ENCODE data around the gene RNF215. TPM values are rescaled to one million over a fixed set of nuclear protein-coding genes. Genes with fewer than 3 reads are reported as not detected.

The RNF215 gene
- total RNA-seq, 2 experiments from 2014 or later = 4.6 to 4.9 TPM

GRCh38 chr22:30348404-30348803 is 38.8 kb downstream of the RNF215 start:
- no peak for TF ChIP-seq CTCF (IDR thresholded peaks at IDR 0.05)
- POLR2A ChIA-PET = interaction anchor here (1.2 to 1.7 kb wide), 2 partner anchors 8 to 21 kb away, joined by 3 to 4 read pairs; partner anchors contain the start of genes SF3A1 and TBC1D10A
- no peak for DNase-seq
- no peak overlapping the region for H3K27ac ChIP-seq (ENCODE audit: low read depth in 1 of 2, low read length in 2 of 2)
- no peak overlapping the region for H3K4me3 Mint-ChIP-seq
- H3K9me3 Mint-ChIP-seq = no peaks in the 10 kb centered on the region
- H3K36me3 ChIP-seq (ENCODE audit: insufficient read depth, low read length) = peaks cover 95% of the 10 kb centered on the region
- CTCF ChIA-PET = interaction anchor here (1.8 kb wide), 1 partner anchor 61 kb away, joined by 5 read pairs; no protein-coding TSS in a partner anchor
- H3K4me3 ChIP-seq (ENCODE audit: low read length) = no peak overlapping the region
- intact Hi-C loops (cut with DNase I, micrococcal nuclease) = no loop called here
- ATAC-seq (ENCODE audit: poor library complexity) = no peak
- H3K27me3 Mint-ChIP-seq = no peaks in the 10 kb centered on the region
- H3K36me3 Mint-ChIP-seq (ENCODE audit: low read depth) = peaks cover 99% of the 10 kb centered on the region
- H3K4me1 Mint-ChIP-seq (ENCODE audit: low read depth) = peaks cover 63% of the 10 kb centered on the region
- H3K9me3 ChIP-seq (ENCODE audit: control insufficient read depth in 1 of 2, insufficient read depth in 1 of 2, low read length in 2 of 2) = no peaks in the 10 kb centered on the region
- no peaks in the 10 kb centered on the region for H3K27me3 ChIP-seq (ENCODE audit: control insufficient read depth in 1 of 2, insufficient read depth in 2 of 2, low read length in 2 of 2)
- H3K4me1 ChIP-seq (ENCODE audit: insufficient read depth, low read length) = peaks cover 73% of the 10 kb centered on the region
- peak overlapping the region; percentile 49 for H3K27ac Mint-ChIP-seq

- H3K27ac ChIP-seq (ENCODE audit: low read depth in 1 of 2, low read length in 2 of 2) = peak overlapping the region in 1 of 2 donors; percentile 35
- intact Hi-C loops (cut with DNase I, micrococcal nuclease) = no loop called here
- CTCF ChIA-PET = interaction anchor here (0.9 kb wide), 1 partner anchor 11 kb away, joined by 3 read pairs; no protein-coding TSS in a partner anchor
- ATAC-seq (ENCODE audit: poor library complexity) = peak; percentile 30
- no peaks in the 10 kb centered on the region for H3K27me3 Mint-ChIP-seq
- H3K4me3 ChIP-seq (ENCODE audit: low read length) = no peak overlapping the region
- no peaks in the 10 kb centered on the region for H3K9me3 Mint-ChIP-seq
- H3K4me1 Mint-ChIP-seq (ENCODE audit: low read depth) = peaks cover 55% of the 10 kb centered on the region
- H3K4me1 ChIP-seq (ENCODE audit: insufficient read depth, low read length) = peaks cover 65% of the 10 kb centered on the region
- no peak for TF ChIP-seq CTCF (IDR thresholded peaks at IDR 0.05)
- DNase-seq = no peak
- H3K36me3 ChIP-seq (ENCODE audit: insufficient read depth, low read length) = peaks cover 98% of the 10 kb centered on the region
- H3K9me3 ChIP-seq (ENCODE audit: control insufficient read depth in 1 of 2, insufficient read depth in 1 of 2, low read length in 2 of 2) = no peaks in the 10 kb centered on the region
- H3K36me3 Mint-ChIP-seq (ENCODE audit: low read depth) = peaks cover 100% of the 10 kb centered on the region
- H3K27me3 ChIP-seq (ENCODE audit: control insufficient read depth in 1 of 2, insufficient read depth in 2 of 2, low read length in 2 of 2) = no peaks in the 10 kb centered on the region
- H3K27ac Mint-ChIP-seq = peak overlapping the region; percentile 55
- H3K4me3 Mint-ChIP-seq = no peak overlapping the region
- POLR2A ChIA-PET = interaction anchor here (1.7 kb wide), 1 partner anchor 9 kb away, joined by 3 read pairs; the partner anchor contains the start of gene SF3A1
These were observed 39.8 kb downstream of the RNF215 start for GRCh38 chr22:30347255-30347892.

- peaks cover 100% of the 10 kb centered on the region for H3K36me3 Mint-ChIP-seq (ENCODE audit: low read depth)
- POLR2A ChIA-PET = interaction anchor here (1.2 to 1.3 kb wide), 2 partner anchors 19 to 55 kb away, joined by 3 to 4 read pairs; partner anchors contain the start of gene CASTOR1
- H3K4me3 Mint-ChIP-seq = no peak overlapping the region
- H3K27ac Mint-ChIP-seq = peak overlapping the region; percentile 80
- peaks cover 35% of the 10 kb centered on the region for H3K4me1 Mint-ChIP-seq (ENCODE audit: low read depth)
- Histone ChIP-seq H3K36me3 (ENCODE audit: insufficient read depth, low read length) (peaks cover 98% of the 10 kb centered on the region), H3K4me3 (ENCODE audit: low read length) (no peak overlapping the region), H3K27me3 (ENCODE audit: control insufficient read depth in 1 of 2, insufficient read depth in 2 of 2, low read length in 2 of 2) (no peaks in the 10 kb centered on the region), H3K4me1 (ENCODE audit: insufficient read depth, low read length) (peaks cover 41% of the 10 kb centered on the region), H3K9me3 (ENCODE audit: control insufficient read depth in 1 of 2, insufficient read depth in 1 of 2, low read length in 2 of 2) (no peaks in the 10 kb centered on the region), H3K27ac (ENCODE audit: low read depth in 1 of 2, low read length in 2 of 2) (no peak overlapping the region)
- no peaks in the 10 kb centered on the region for H3K27me3 Mint-ChIP-seq
- DNase-seq = peak in 4 of 14 experiments; percentile 8 to 46 (median 38)
- H3K9me3 Mint-ChIP-seq = no peaks in the 10 kb centered on the region
- no peak for TF ChIP-seq CTCF (IDR thresholded peaks at IDR 0.05)
- peak; percentile 57 for ATAC-seq (ENCODE audit: poor library complexity)
- intact Hi-C loops (cut with DNase I, micrococcal nuclease) = no loop called here
- CTCF ChIA-PET = interaction anchor here (1.6 kb wide), 1 partner anchor 57 kb away, joined by 6 read pairs; no protein-coding TSS in a partner anchor
These were observed 42.6 kb downstream of the RNF215 start for GRCh38 chr22:30344447-30345200.

Measured in CD4-positive, alpha-beta T cell (primary cell).